NCI-H1105 treated with DMSO at 0.1 percent for 48 hours (cell line): ENCODE data around the gene HK3.
A peak's percentile ranks its signal among the peaks of the same experiment; 100 is the strongest.

Experiments
- DNase-seq: peaks from one replicate; lab custom pipeline; 2025; lab: John Stamatoyannopoulos, UW

The HK3 gene

DNA sequence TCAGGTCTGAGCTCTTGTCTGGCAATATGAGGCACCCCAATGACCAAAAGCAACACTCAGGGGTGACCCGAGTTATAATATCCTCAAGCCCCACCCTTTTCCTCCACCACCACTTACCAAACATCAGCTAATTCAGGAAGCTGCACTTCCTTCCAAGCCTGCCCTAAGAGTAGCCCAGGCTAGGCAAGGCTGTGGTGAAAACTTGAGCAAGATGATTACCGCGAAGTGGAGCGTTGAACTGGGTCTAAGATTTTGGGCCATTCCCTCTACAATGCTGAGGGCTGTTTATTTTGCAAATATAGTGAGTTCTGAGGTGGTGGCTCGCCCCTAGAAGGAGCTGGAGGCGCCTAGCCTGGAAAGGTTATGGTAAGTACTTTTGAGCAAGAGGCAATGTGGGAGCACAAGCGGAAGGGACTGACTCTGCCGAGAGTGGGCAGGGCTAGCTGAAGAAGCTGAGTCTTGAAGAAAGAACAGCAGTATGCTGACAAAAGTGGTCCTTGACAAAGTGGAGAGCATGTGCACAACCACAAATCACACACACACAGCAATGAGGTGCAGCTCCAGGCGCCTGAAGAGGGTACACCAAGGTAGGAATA, at the start of gene HK3:
Gene HK3, minus strand, starts transcription at position 51 of the 596 bp plus-strand sequence. CDS start 3,187 bp downstream, outside the sequence.
- no peak for DNase-seq

DNA sequence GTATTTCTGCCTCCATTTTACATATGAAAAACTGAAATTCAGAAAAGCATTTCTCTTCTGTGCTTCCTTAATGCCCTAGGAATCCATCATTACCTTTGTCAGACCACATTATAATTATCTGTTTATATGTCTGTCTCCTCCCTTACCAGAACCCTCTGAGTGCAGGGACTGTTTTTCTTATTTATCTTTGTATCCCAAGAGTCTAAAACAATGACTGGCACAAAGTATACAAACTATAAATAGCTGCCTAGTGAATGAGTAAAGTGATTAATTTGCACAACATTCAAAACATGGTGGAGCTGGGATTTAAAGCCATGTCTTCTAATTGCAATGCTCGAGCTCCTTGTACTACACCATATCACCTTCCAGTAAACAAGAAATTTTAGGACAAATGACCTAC, 49.3 kb upstream of the HK3 start:
- DNase-seq = peak; percentile 0

GRCh38 chr5:176947847-176948246, 48.7 kb upstream of the HK3 start:
- DNase-seq = no peak

- DNase-seq = no peak
Observed at GRCh38 chr5:176944268-176944667, 45.1 kb upstream of the HK3 start.

DNA sequence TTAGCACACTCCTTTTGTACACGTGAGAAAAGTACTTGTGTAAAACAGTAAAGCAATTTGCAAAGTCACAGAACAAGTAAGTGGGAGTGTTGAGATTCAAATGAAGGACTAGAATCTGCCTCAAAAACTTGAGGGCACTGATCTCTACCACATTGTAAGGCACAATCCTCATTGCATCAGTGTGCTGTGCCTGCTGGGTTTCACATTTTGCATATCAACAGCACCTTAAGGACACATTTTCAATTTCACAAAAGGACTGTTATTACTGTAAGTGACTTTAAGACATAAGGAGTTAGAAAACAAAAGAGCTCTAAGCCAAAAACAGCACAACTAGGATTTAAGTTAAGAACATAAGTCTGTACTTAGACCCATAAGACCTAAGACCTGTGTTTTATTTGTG, 44.7 kb upstream of the HK3 start:
- DNase-seq = no peak

- no peak for DNase-seq
Observed at GRCh38 chr5:176941951-176942350, 42.8 kb upstream of the HK3 start.

DNA sequence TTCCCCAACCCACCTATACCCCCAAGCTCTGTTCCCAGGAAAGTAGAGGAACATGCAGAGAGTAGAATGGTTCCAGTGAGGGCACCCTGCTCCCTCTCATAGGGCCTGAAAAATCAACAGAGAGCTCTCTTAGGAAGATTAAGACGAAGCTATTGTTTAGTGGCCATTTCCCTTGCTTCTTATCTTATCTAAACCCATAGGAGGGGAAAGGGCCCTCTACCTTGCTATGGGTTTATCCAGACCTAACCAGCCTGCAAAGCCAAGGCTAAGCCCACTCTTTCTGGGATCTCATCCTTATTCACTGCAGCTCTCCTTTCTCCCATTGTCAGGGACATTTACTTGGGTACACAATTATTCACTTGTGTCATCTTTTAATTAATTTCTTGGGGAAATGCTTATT, 39.3 kb upstream of the HK3 start:
- DNase-seq = no peak

DNA sequence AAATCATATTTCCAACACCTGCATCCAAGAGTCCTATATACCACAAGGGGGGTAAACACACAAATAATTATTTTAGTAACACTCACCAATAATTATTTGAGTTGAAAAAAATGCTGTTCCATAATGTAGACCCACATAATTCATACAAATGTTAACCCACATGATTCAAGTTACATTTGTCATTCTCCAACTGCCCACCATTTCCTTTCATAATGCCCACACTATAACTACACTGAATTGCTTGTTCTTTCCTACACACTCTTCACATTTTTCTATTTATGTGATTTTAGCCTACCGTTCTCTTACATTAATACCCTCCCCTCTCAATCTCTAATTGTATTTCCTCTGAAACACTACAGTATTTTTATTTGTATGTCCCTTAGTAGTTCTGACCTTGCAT, 35.9 kb upstream of the HK3 start:
- DNase-seq = no peak

GRCh38 chr5:176934309-176934930, 35.3 kb upstream of the HK3 start:
- DNase-seq = no peak

GRCh38 chr5:176929654-176930053, 30.5 kb upstream of the HK3 start:
- DNase-seq = no peak

DNA sequence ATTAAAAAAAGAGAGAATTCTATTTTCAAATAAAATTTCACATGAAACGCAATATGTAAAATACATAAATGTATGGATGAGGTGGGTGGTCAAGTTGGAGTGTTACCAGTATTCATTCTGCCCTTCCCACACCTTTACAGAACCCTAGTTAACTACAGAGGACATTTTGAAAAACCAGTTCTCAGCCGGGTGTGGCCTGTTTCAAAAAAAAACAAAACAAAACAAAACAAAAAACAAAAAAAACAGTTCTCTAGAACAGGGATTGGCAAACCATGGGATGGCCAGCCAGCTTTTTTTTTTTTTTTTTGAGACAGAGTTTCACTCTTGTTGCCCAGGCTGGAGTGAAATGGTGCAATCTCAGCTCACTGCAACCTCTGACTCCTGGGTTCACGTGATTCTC, 28.4 kb upstream of the HK3 start:
- no peak for DNase-seq

- DNase-seq = no peak
Observed at GRCh38 chr5:176922817-176923216, 23.7 kb upstream of the HK3 start.

GRCh38 chr5:176921714-176922113, 22.6 kb upstream of the HK3 start:
- no peak for DNase-seq

DNA sequence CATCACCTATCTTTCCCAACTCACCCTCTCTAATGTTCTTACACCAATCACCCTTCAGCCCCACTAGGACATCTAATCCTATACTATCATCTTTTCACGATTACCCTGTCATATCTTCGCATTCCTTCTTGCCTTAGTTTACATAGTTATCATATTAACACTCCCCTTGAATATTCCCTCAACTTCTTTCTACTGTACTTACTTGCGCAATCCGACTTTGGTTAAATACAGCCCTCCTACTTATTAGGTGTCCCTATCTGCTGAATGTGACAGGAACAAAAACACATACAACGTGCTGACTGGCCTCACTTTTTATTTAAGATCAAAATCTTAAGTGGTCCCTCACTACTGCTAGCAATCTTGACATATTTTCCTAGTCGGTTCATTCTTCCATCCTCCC, 19.5 kb upstream of the HK3 start:
- DNase-seq = no peak

GRCh38 chr5:176916337-176916736, 17.2 kb upstream of the HK3 start:
- DNase-seq = no peak

DNA sequence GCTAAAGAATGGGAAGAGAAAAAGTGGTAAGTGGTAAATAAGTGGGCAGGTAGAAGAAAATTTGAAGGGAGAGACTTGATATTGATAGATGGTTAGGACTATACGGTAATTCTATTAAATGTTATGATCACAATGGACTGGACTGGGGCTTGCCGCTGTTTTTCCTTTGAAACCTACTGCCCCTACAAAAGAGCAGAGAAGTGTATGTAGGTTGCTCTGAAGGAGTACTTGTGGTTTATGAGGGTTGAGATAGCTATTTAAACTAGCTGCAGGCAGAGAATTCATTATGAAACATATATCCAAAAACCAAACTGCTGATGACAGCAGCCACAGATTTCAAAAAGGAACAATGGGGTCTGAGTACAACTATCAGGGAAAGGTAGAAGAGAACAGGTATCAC, 16.8 kb upstream of the HK3 start:
- DNase-seq = no peak

GRCh38 chr5:176912115-176912514, 13.0 kb upstream of the HK3 start:
- DNase-seq = no peak

DNA sequence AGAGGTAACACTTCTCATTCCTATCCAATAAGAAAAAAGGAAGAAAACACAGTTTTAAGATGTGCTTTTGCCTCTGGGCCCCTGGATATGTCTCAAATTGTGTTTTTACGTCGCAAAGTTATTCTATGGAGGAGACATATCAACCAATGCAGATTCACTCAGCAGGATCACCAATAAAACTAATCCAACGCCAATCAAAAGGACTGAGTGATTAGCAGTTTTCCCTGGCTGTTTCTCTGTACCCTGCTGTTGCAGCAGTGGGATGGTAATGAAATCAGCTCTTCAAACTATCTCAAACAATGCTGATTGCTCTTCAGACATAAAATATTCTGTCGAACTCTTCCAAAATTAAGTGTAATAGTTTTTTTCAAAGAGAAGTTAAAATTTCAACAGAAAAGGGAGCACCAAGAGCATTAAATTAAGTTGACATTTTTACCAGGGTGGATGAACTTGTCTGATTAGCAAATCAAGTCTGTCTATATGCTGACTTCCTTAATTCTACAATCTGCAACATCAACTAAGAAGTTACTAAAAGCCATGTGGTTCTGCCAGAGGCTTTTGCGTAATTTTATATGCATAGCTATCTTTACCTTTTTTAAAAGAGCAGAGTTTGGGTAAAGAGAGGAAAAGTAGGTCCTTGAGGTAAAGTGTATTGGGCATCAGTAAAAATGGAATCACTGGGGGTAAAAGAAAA, 9.7 kb upstream of the HK3 start:
- DNase-seq = no peak

DNA sequence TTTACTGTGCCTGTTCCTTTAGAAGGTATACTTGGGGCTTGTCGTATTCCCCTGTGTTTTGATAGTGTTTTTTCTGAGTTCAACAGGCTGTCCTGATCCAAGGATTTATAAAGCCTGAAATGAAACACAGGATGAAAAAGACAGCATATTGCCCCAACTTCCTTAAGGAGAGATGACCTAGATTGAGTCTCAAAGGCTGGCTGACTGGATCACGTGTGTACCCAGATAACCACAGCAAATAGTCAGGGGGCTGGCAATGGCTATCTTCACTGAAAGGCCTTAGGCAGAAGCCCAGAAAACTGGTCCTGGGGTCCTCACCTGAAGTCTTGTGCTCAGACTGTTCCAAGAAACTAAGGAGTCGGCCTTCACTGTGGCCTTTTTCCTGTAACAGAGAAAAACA, 7.7 kb upstream of the HK3 start:
- DNase-seq = no peak

DNA sequence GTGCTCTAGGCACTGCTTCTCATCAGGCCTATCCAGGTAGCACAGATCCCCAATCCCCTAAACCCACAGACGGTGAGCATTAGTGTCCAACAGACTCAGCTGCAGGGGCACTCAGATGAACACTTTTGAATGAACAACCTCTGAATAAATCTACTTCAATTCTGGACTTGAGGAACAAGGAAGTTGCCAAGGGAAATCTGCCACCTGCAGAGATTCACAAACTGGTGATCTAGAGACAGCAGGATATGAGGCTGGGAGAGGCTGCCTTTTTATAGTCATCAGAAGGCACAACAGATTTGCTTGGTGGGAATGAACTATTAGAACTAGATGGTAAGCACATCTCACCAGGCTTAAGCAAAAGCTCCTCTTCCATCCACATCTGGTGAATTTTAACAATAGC, 7.0 kb upstream of the HK3 start:
- no peak for DNase-seq

DNA sequence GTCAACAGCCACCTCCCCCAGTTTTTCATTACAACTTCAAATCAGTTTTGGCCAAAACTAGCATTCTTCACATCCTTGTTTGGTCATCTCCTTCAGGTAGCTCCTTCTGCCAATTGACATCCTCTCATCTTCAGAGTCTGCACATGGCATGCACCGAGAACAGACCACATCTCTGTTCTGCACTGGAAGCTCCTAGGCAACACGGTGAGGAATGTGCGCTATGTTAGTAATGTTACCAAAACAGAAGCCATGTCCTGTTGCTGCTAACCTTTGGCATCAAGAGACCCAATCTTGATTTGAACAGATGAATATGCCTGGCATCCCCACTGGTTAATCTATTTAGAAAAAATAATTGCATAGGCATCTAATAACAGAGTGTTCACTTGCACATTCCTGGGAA, 5.1 kb upstream of the HK3 start:
- no peak for DNase-seq

DNA sequence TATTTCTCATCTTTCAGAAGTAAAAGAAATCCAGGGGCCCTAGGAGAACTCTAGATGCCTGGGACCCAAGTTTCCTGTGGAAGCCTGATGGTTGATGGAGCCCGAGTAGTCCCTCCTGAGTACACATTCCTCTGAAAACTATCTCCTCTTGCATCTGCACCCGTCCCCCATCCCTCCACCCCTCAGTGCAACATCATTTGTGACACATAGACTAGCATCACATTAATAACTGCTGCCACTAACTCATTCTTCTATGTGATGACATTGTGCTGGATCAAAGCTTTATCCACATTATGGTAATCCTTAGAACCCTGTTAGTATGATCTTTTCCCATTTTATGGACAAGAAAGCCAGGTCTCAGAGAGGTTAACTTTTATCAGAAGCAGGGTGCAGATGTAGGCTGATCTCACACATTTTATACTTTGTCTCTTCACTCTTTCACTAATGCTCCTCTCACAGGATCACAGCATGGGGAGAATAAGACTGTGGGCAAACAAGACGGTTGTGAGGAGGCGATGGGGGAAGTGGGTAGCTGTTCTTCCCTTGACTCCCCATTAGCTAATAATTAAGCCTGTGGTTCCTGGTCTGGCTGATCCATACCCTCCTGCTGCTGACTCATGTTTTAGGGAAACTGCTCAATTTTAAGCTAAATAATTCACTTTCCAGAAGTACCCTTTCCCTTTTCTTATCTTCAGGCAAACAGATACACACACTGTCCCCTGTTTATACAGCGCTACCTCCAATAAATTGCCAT, 3.9 kb upstream of the HK3 start:
- no peak for DNase-seq
